Muscle layer of duodenum (tissue), 2 donors: ENCODE results near the gene CCL3.
"Not testable (repeated sequence)": the region's sequence is repeated elsewhere in the genome, so short reads cannot be mapped to it uniquely, and the experiment has no call there.

Experiments
- H3K27ac ChIP-seq: one replicate; pipeline ENCODE4 v1.7.0; 2013; ENCODE audit warnings: mild to moderate bottlenecking, low read length
- H3K27me3 ChIP-seq: one replicate; pipeline ENCODE4 v1.7.0; 2013; ENCODE audit warnings: low read depth, mild to moderate bottlenecking, control low read depth, low read length
- H3K36me3 ChIP-seq, 2 donors: one replicate each; pipeline ENCODE4 v1.7.0; 2013; ENCODE audit warnings: low read length in 2 of 2, control low read depth in 1 of 2, mild to moderate bottlenecking in 1 of 2; ENCODE audit not compliant: insufficient read depth in 2 of 2, control insufficient read depth in 1 of 2
- H3K4me1 ChIP-seq, 2 donors: one replicate each; pipeline ENCODE4 v1.7.0; 2013; ENCODE audit warnings: low read length in 2 of 2, mild to moderate bottlenecking in 2 of 2, control low read depth in 1 of 2, moderate library complexity in 1 of 2; ENCODE audit not compliant: insufficient read depth in 2 of 2, control insufficient read depth in 1 of 2
- H3K4me3 ChIP-seq, 2 donors: one replicate each; pipeline ENCODE4 v1.7.0; 2013; ENCODE audit warnings: low read length in 2 of 2, low read depth in 1 of 2, mild to moderate bottlenecking in 1 of 2
- H3K9me3 ChIP-seq, 2 donors: one replicate each; pipeline ENCODE4 v1.7.0; 2013; ENCODE audit warnings: low read length in 2 of 2, control low read depth in 1 of 2, mild to moderate bottlenecking in 1 of 2; ENCODE audit not compliant: control insufficient read depth in 1 of 2
- donor health status: healthy.

CCL3 gene

DNA sequence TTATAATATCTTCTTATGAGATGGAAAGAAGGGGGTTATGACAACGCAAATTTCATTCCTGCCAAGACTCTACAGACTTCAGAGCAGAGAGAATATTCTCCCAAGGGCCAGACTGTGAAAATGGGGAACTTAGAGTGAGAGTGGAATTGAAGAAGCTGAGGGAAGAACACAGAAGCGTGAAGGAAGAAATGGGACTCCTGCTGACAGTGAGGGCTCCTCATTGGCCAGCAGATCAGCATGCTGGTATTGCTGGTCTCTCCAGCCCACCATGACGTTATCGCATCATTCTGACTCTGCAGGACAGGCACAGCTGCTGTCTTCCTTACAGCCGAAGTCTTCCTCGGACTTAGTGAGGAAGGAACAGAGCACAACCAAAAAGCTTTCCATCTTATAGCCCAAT, 38.0 kb upstream of the CCL3 start:
- H3K4me3 ChIP-seq, result no peak overlapping the region
- H3K27ac ChIP-seq, result no peak overlapping the region
- no peaks in the 10 kb centered on the region for H3K4me1 ChIP-seq
- no peaks in the 10 kb centered on the region for H3K27me3 ChIP-seq
- H3K36me3 ChIP-seq, result no peaks in the 10 kb centered on the region
- peaks cover 0 to 14% of the 10 kb centered on the region in 2 donors for H3K9me3 ChIP-seq

GRCh38 chr17:36127199-36127893, 37.4 kb upstream of the CCL3 start:
- H3K9me3 ChIP-seq, result peaks cover 0 to 14% of the 10 kb centered on the region in 2 donors
- no peaks in the 10 kb centered on the region for H3K36me3 ChIP-seq
- H3K27me3 ChIP-seq, result no peaks in the 10 kb centered on the region
- no peak overlapping the region for H3K27ac ChIP-seq
- no peak overlapping the region for H3K4me3 ChIP-seq
- H3K4me1 ChIP-seq, result no peaks in the 10 kb centered on the region

DNA sequence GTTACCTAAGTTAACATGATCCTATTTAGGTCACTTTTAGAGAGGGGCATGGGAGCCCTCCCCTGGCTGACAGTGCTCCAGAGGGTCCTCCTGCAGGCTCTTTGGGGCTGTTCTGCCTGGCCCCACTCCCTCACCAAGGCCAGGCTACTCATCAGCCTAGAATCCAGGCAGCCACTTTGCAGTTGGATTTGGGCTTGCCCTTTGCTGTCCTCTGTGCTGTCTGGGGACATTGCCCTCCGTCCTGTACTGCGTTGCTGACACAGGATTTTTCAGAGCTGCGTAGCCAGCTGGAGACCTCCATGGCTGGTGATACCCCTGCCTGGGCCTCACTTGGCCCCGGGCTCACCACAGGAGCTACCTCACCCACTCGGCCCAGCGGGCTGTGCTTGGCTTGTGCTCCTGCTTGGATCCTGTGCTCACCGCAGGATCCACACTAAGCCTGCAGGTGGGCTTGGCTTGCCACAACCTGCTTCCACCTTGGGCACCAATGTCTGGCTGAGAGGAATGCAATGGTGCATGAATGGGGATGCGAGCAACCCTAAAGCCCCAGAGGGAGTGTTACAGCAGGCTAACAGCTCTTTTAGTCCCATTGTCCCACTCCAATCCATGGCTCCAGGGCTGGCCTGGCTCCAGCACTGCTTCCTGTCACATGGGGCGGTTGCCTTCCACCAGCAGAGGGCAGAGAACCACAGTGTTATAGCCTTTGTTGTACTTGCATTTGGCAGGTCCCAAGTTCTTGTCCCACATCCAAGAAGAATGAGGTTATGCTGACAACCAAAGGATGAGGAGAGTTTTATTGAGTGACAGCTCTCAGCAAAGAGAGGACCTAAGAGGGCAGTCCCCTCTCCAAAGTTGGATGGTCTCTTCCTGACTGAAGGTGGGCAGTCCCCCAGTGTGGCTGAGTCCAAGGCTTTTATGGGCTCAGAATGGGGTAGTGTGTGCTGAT, 35.2 kb upstream of the CCL3 start:
- H3K9me3 ChIP-seq, result peaks cover 0 to 14% of the 10 kb centered on the region in 2 donors
- no peak overlapping the region for H3K27ac ChIP-seq
- no peaks in the 10 kb centered on the region for H3K36me3 ChIP-seq
- no peaks in the 10 kb centered on the region for H3K27me3 ChIP-seq
- H3K4me1 ChIP-seq, result no peaks in the 10 kb centered on the region
- no peak overlapping the region for H3K4me3 ChIP-seq

- Histone ChIP-seq H3K4me1 (no peaks in the 10 kb centered on the region), H3K36me3 (no peaks in the 10 kb centered on the region), H3K9me3 (peaks cover 0 to 14% of the 10 kb centered on the region in 2 donors), H3K27me3 (no peaks in the 10 kb centered on the region), H3K27ac (no peak overlapping the region), H3K4me3 (no peak overlapping the region)
Measured at GRCh38 chr17:36123431-36123830, 33.5 kb upstream of the CCL3 start.

- not testable (repeated sequence) for H3K27me3 ChIP-seq, H3K4me3 ChIP-seq, H3K36me3 ChIP-seq, H3K27ac ChIP-seq, H3K4me1 ChIP-seq
- H3K9me3 ChIP-seq, result peaks cover 0 to 13% of the 10 kb centered on the region in 2 donors
Measured at GRCh38 chr17:36121099-36121498, 31.2 kb upstream of the CCL3 start.

DNA sequence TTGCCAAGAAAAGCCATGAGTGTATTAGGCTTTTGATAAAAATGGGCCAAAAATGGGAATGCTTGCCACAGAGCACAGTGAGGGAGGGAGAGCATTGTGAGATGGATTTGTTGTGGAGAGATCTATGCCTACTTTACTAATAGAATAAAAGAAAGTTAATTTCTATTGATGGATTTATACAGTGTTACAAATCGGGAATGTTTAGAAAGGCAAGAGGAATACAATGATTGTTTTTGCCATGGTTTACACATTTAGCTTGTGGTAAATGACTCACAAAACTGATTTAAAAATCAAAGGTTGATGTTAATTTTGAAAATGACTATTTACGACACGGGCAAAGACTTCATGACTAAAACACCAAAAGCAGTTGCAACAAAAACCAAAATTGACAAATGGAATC, 30.3 kb upstream of the CCL3 start:
- Histone ChIP-seq H3K4me1 (no peaks in the 10 kb centered on the region), H3K27ac (no peak overlapping the region), H3K27me3 (no peaks in the 10 kb centered on the region), H3K9me3 (peaks cover 0 to 5% of the 10 kb centered on the region in 2 donors), H3K4me3 (no peak overlapping the region), H3K36me3 (no peaks in the 10 kb centered on the region)

GRCh38 chr17:36118477-36119353, 28.8 kb upstream of the CCL3 start:
- Histone ChIP-seq H3K4me3 (no peak overlapping the region), H3K27ac (no peak overlapping the region), H3K9me3 (no peaks in the 10 kb centered on the region), H3K27me3 (no peaks in the 10 kb centered on the region), H3K36me3 (no peaks in the 10 kb centered on the region), H3K4me1 (no peaks in the 10 kb centered on the region)

DNA sequence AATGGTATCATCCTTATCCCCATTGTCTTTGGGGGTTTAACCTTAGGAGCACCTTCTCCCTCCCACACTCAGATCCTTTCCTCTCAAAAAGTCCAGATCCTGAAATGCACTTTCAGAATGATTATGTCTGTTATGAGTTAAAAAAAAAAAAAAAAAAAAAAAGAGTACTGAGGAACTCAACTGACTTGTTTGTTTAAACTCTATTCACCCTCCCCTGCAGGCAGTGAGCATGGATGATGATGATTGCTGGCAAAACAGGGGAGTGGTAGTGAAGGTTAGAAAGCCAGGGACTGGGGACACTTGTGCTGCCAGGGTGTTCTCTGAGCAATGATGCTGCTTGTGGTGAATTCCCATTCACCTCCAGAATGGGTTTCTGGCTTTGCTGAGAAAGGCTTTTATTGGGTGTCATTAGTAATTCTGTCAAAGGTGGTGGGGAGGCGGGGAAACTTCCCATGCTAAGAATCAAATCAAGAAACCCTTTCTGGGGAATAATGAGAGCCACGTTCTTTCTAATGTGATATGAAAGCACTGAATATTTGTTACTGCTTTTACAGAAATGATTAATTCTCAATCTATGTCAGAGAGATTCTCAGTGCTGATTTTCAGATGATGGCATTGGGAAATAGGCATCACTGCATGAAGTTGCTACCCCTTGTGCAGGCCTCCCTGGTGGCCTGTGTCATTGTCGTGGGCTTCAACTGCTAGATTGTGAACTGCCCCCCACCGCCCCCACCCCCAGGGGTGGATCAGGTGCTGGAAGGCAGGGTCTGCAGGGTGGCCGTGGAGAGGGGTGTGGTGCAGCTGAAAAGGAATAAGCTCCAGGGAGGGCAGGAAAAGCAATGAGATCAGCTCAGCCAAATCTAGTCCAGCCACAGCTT, 27.8 kb upstream of the CCL3 start:
- H3K27ac ChIP-seq, result no peak overlapping the region
- H3K27me3 ChIP-seq, result no peaks in the 10 kb centered on the region
- H3K4me1 ChIP-seq, result no peaks in the 10 kb centered on the region
- H3K4me3 ChIP-seq, result no peak overlapping the region
- no peaks in the 10 kb centered on the region for H3K36me3 ChIP-seq
- no peaks in the 10 kb centered on the region for H3K9me3 ChIP-seq

DNA sequence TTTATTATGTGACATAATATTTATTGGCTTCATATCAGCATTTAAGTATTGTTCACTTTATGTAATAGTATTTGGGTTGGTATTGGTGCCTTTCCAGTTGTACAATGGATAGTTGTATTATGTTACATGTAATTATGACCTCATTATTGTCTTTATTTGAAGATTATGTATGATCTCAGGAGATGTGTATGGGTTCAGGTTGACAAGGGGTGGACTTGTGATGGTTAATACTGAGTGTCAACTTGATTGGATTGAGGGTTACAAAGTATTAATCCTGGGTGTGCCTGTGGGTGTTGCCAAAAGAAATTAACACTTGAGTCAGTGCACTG, 25.7 kb upstream of the CCL3 start:
- H3K27me3 ChIP-seq, H3K4me1 ChIP-seq, H3K36me3 ChIP-seq, H3K9me3 ChIP-seq, H3K27ac ChIP-seq, H3K4me3 ChIP-seq: not testable (repeated sequence)

GRCh38 chr17:36114971-36115648, 25.2 kb upstream of the CCL3 start:
- not testable (repeated sequence) for H3K27me3 ChIP-seq, H3K9me3 ChIP-seq, H3K4me3 ChIP-seq, H3K4me1 ChIP-seq, H3K27ac ChIP-seq, H3K36me3 ChIP-seq
